Omental fat pad (tissue), 4 donors: ENCODE measurements around the gene VPS26B. TPM values are rescaled to one million over a fixed set of nuclear protein-coding genes. Genes with fewer than 3 reads are reported as not detected.
"Not testable (repeated sequence)": the region's sequence is repeated elsewhere in the genome, so short reads cannot be mapped to it uniquely, and the experiment has no call there.

Source experiments
- ATAC-seq: fragments of 150-250 bp; one replicate; pipeline ENCODE4 v1.9.1; 2016; ENCODE audit warnings: mild to moderate bottlenecking, moderate library complexity; ENCODE audit not compliant: low FRiP score
- DNase-seq: peaks from one replicate; pipeline ENCODE4 v3.0.0-alpha.2; 2019; ENCODE audit warnings: low spot score
- total RNA-seq, 4 donors: library from RNA; depleted of rRNA; stranded (reverse); fragments of >200 nt; gene quantifications; one replicate each; pipeline ENCODE4 v1.1.0, GENCODE V29; 2016
- TF ChIP-seq, protein P1 (sequence below), 3 donors: fragments of 450-650 bp; IDR thresholded peaks; one replicate each; pipeline ENCODE4 v1.5.1; 2016 to 2017; ENCODE audit warnings: antibody characterized with exemption in 3 of 3, mild to moderate bottlenecking in 3 of 3, moderate library complexity in 2 of 3

The VPS26B gene
- total RNA-seq, 4 donors from 2014 or later, result 25.4 to 52.8 (median 37.0) TPM

DNA sequence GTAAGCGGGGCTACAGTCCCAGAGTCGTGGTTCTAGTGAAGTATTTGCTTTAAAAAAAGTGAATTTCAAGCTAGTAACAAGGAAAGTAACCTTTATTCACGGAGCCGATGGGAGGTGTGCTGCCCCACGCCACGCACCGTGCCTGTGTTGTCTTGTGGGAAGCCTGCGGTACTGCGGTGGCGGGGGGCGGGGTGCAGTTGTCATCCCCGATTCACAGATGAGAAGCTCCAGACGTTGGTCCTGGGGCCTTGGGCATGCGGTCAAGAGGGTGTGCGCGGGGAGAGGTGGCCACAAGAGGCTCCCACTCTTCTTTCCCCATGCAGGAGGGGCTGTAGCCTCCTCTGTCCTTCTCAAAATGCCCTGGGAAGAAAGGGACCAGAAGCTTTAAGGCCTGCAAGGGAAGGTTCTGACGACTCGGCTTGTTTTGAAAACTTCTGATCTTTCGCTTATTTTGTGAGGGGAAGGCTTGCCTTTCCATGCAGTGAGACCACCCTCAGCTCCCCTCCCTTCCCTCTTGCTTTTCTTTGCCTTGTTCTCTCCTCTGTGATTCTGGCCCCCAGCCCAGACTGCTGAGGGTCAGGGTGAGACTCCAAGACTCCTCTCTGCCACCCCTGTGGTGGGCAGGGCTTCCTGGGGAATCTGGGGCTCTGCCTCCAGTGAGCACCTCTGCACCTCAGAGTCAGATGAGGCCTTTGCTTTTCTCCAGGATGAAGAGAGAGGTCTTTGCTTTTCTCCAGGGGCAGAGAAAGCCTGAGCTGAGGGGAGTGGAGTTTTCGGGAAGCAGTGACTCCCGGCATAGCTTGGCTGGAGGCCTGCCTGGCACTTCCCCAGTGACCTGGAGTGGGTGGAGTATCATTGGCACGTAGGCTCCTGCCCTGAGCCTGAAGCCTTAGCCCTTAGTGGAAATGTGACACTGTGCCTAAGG lies 57.9 kb downstream of the VPS26B start:
- ATAC-seq (peak; percentile 69), DNase-seq (no peak)
- TF ChIP-seq, protein P1, sequence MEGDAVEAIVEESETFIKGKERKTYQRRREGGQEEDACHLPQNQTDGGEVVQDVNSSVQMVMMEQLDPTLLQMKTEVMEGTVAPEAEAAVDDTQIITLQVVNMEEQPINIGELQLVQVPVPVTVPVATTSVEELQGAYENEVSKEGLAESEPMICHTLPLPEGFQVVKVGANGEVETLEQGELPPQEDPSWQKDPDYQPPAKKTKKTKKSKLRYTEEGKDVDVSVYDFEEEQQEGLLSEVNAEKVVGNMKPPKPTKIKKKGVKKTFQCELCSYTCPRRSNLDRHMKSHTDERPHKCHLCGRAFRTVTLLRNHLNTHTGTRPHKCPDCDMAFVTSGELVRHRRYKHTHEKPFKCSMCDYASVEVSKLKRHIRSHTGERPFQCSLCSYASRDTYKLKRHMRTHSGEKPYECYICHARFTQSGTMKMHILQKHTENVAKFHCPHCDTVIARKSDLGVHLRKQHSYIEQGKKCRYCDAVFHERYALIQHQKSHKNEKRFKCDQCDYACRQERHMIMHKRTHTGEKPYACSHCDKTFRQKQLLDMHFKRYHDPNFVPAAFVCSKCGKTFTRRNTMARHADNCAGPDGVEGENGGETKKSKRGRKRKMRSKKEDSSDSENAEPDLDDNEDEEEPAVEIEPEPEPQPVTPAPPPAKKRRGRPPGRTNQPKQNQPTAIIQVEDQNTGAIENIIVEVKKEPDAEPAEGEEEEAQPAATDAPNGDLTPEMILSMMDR (IDR thresholded peaks at IDR 0.05), result no peak

DNA sequence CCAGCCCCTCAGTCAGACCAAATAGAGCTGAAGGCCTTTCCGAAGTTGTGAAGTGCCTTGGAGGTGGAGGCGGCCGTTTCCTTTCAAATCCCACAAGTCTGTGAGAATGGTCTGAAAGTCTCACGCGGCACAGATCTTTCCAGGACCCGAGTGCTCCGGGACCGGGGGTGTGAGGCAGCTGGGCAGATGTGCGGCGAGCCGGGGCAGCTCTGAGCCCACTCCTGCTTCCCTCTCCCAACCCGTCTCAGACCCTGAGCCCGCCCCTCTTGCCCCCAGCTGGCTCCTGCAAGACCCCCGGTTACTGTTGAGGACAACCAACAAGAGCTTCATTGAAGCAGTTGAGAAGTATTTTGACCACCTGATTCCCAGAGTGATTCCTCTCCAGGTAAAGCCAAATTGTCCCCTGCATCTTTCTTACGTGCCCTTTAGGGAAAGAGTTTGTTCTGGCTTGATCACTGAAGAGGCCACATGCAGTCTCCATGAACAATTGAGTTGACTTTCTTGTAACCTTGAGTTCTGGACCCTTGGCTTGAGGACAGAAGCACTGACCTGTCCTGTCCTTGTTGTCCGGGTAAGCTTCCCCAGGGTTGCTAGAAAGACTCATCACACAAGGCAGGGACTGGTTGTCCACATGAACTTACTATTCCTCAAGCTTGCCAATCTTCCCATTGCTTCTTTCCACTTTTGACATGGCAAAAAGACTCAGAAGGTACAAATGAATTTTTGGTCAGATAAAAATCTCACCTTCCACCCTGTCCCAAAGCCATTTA lies 59.2 kb downstream of the VPS26B start:
- no peak for DNase-seq
- ATAC-seq, result no peak
- TF ChIP-seq, protein P1 (IDR thresholded peaks at IDR 0.05), result no peak

DNA sequence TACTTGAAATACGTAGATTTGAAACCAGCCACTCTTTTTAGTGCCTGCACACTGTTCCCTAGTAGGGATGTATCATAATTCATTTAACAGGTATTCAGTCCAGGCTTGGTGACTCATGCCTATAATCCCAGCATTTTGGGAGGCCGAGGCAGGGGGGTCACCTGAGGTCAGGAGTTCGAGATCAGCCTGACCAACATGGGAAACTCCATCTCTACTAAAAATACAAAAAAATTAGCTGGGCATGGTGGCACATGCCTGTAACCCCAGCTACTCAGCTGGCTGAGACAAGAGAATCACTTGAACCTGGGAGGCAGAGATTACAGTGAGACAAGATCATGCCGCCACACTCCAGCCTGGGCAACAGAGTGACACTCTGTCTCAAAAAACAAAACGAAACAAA lies 59.9 kb downstream of the VPS26B start:
- ATAC-seq, DNase-seq: not testable (repeated sequence)

DNA sequence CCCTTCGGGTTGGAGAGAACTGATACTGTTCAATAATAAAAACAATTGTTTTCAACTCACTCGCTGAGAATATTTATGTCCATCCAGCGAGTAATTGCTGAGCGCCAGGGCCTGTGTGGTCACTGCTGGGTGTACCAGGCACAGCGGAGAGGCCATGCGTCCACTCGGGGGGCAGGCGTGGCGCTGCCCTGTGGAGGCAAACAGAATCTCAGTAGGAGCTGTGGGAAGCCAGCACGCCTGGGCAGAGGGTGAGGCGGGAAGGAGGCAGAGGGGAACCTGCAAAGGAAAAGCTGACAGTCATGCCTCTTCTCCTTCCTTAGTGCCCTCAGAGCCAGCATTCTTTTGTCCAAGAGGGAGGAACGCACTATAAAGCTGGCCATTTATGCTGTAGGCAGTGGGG lies 63.1 kb downstream of the VPS26B start:
- ATAC-seq (no peak), DNase-seq (no peak)
- TF ChIP-seq, protein P1 (IDR thresholded peaks at IDR 0.05), result no peak

DNA sequence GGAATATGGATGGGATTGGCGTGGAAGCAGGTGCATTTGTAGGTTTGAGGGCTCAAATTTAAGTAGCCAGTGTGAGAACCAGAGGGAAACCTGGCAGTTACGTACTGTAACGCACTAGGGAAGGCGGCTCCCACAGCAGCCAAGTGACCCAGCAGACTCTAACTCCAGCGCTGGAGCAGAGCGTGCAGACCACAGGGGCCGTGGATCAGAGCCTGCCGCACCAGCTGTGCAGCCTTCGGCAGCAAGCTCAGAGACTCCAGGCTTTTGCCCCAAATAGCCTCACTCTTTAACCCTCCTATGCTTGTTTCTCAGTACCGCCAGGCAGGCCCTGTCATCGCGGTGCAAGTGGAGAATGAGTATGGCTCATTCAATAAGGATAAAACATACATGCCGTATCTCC lies 64.0 kb downstream of the VPS26B start:
- no peak for ATAC-seq
- TF ChIP-seq, protein P1 (IDR thresholded peaks at IDR 0.05), result no peak
- no peak for DNase-seq

DNA sequence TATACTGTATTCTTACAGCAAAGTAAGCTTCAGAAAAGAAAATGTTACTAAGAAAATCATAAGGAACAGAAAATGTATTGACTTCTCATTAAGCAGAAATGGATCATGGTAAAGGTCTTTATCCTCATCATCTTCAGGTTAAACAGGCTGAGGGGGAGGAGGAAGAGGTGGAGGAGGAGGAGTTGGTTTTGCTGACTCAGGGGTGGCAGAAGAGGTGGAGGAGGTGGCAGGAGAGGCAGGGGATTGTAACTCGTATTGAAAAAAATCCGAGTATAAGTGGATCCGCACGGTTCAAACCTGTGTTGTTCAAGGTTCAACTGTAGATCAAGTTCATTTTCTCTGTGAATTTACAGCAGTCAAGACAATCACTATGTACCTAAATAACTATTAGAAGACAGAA lies 64.7 kb downstream of the VPS26B start:
- no peak for ATAC-seq

DNA sequence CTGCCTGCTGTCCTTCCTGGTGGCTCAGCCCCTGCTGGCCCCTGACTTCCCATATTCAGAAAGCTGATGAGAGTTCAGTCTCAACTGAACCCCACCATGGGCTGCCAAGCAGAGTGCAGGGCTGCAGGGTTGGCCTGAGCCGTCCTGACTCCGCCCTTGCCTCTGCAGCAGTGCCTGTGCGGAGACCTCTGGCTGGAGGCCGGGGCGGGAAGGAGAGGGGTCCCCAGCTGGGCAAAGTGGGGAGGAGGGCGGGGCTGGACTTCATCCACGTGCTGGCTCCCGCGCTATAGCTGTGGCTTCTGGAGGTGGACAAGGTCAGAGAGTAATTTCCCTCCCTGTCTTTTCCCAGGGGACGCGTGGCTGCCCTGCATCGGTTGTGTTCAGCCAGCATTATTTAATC lies 65.3 kb downstream of the VPS26B start:
- ATAC-seq (no peak), DNase-seq (no peak)
- TF ChIP-seq, protein P1 (IDR thresholded peaks at IDR 0.05), result no peak

More for the DNA sequence above, 64.7 kb downstream of the VPS26B start:
- TF ChIP-seq, protein P1 (IDR thresholded peaks at IDR 0.05), result no peak
- DNase-seq, result no peak
